ENCODE measurements around the gene BIK.
A peak's percentile ranks its signal among the peaks of the same experiment; 100 is the strongest.

GRCh38 chr22:43128928-43129424 lies 18.4 kb downstream of the BIK start:
- TF ChIP-seq CTCF (IDR thresholded peaks at IDR 0.05) (no peak), POLR2A (IDR thresholded peaks at IDR 0.05) (peak in 1 of 2 donors; percentile 26)
